GM12801 (cell line): ENCODE measurements around the gene ZNF408.

Experiments used
- TF ChIP-seq, protein P1 (sequence below): IDR thresholded peaks from one replicate; pipeline ENCODE4 v1.5.1; 2011; ENCODE audit warnings: control low read depth; ENCODE audit not compliant: insufficient read length; ENCODE audit errors: extremely low read depth

The ZNF408 gene

DNA sequence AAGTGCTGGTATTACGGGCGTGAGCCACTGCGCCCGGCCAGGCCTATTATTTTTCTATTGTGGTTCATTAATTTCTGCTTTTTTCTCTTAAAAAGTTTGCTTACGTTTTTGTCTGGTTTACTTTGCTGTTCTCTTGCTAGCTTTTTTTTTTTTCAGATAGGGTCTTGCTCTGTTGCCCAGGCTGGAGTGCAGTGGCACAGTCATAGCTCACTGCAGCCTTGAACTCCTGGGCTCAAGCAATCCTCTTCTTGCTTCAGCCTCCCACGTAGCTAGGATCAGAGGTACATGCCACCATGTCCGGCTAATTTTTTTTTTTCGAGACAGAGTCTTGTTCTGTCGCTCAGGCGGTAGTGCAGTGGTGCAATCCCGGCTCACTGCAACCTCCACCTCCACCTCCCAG lies 36.9 kb downstream of the ZNF408 start:
- TF ChIP-seq, protein P1, sequence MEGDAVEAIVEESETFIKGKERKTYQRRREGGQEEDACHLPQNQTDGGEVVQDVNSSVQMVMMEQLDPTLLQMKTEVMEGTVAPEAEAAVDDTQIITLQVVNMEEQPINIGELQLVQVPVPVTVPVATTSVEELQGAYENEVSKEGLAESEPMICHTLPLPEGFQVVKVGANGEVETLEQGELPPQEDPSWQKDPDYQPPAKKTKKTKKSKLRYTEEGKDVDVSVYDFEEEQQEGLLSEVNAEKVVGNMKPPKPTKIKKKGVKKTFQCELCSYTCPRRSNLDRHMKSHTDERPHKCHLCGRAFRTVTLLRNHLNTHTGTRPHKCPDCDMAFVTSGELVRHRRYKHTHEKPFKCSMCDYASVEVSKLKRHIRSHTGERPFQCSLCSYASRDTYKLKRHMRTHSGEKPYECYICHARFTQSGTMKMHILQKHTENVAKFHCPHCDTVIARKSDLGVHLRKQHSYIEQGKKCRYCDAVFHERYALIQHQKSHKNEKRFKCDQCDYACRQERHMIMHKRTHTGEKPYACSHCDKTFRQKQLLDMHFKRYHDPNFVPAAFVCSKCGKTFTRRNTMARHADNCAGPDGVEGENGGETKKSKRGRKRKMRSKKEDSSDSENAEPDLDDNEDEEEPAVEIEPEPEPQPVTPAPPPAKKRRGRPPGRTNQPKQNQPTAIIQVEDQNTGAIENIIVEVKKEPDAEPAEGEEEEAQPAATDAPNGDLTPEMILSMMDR: no peak

DNA sequence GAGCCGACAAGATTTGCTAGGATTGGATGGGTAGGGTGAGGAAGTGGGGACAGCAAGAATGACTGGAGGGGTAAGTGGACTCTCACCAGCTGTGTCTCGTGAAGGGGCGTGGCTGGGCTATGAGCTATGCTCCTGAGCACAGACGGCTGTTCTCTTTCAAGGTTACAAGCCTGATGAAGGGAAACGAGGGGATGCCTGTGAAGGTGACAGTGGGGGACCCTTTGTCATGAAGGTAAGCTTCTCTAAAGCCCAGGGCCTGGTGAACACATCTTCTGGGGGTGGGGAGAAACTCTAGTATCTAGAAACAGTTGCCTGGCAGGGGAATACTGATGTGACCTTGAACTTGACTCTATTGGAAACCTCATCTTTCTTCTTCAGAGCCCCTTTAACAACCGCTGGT lies 38.1 kb downstream of the ZNF408 start:
- TF ChIP-seq, protein P1: no peak

DNA sequence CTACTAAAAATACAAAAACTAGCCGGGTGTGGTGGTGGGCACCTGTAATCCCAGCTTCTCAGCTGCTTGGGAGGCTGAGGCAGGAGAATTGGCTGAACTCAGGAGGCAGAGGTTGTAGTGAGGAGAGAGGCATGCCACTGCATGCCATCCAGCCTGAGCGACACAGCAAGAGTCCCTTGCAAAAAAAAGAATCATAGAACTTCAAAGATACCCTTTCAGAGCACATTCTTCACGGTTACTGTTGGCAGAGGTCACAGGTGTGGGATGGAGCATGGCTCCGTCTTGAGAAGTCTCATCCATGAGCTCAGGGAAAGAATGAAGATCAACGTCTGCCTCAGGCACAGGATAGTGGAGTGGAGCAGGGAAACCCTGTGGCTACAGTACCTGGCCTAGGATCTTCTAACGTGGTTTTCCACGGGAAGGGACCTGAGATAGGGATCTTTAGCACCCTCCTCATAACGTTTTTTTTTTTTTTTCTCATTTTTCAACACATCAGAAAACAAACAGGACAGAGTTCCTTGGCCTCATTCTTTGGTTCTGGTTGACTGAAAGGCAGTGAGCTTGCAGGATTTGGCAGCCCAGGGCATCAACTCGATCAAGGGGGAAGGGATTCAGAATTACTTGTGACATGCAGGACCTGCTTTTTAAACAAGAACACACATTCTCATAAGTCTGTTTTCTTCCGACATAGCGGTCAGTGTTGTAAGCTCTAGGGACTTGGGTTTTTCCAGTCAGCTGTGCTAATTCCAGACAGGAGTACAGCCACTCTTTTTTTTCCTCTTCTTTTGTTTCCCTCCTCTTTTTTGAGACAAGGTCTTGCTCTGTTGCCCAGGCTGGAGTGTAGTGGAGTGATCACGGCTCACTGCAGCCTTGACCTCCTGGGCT lies 41.0 kb downstream of the ZNF408 start:
- TF ChIP-seq, protein P1: no peak

DNA sequence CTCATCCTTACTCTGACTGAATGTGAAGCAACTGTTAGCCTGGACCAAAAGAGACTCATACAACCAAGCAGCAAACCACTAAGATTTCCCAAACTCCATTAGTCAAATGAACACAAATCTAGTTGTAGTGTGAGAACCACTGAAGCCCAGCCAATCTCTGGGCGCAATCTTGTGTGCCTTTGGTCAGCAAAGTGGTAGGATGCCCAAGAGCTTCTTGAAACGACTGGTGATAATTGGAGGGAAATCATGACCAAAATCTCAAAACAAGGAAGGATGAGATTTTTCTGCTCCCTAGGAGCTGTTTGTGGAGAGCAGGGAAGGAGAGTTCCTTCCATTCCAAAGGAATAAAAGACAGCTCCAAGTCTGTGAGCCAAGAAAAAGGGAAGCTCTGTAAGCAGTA lies 42.2 kb downstream of the ZNF408 start:
- TF ChIP-seq, protein P1: no peak

DNA sequence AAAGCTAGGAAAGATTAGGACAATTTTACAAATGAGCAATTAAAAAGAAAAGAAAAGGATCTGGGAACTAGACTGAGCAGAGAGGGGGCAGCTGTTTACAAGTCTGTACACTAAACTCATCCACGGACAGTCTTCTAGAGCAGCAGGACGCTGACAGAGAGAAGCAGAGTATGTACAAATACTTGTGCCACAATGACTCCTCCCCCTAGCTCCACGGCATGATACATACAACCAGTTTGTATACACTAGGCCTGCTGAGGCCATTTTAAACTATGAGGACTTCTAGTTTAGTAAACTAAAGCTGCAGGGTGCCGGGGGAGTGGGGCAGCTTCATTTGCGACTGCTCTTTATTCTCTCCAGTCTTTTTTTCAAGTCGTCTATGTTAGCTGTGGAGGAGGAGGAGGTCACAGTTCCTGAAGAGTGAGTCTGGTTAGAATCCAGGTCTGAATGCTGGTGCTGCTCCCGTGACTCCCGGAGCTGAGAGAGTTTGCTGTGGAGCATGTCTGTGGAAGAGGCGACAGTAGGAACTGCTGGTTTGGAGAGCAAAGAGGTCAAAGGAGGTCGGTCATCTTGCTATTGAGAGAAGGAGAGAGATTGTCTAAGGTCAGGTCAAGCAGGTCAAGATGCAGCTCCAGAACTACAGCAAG lies 43.0 kb downstream of the ZNF408 start:
- TF ChIP-seq, protein P1: no peak

DNA sequence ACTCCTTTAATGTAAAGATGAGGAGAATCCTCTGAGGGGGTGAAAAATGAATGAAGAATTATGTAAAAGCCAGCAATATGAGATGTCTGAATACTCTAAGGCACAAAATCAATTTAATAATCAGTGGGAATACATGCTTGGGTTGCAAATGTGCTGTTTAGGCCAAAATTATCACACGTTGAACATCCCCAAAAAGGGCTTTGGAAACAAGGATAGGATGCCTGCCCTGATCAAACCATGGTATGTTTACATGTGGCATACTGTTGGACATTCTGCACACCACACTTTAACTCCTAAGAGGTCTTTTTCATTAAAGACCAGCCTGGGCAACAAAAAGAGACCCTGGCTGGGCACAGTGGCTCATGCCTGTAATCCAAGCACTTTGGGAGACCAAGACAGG lies 44.5 kb downstream of the ZNF408 start:
- TF ChIP-seq, protein P1: no peak

DNA sequence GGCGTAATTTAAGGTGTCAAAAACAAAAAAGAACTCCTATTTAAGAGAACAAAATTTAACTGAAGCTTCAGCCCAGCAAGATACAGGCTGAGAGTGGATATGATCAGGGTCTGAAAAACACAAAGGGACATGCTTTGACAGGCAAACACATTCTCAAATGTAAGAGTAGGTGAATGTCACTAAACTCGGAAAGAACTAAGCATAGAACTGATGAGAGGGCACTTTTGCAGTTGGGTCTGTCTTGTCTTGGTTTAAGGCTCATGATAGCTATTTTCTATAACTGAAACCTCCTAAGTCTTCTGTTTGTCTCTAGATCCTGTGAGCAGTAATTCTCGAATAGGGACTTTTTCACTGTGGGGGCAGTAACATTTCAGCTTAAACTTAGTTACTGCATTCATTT lies 45.2 kb downstream of the ZNF408 start:
- TF ChIP-seq, protein P1: no peak
